Ureter (tissue), 1 donor: ENCODE data around the gene SLC9A3. TPM values are rescaled to one million over a fixed set of nuclear protein-coding genes. Genes with fewer than 3 reads are reported as not detected.

Source experiments
- DNase-seq: peaks from one replicate; pipeline ENCODE4 v3.0.0-alpha.2; 2020; ENCODE audit warnings: low spot score
- total RNA-seq: library from RNA; stranded (reverse); gene quantifications from one replicate; pipeline ENCODE4 v1.2.4, GENCODE V29; 2023
- donor health status: DM: yes; HTN: yes; CAD: no.

Gene SLC9A3
- total RNA-seq, 1 donor from 2014 or later, result 1.1 TPM

- no peak for DNase-seq
Observed at GRCh38 chr5:443239-444151, 80.8 kb downstream of the SLC9A3 start.

- peak; percentile 74 for DNase-seq
Observed at GRCh38 chr5:442335-443238, 81.7 kb downstream of the SLC9A3 start, which contains the start of gene EXOC3. TSS of gene EXOC3 (plus strand) at chr5:443176. CDS start at chr5:446206, 3,030 bp downstream.

GRCh38 chr5:441996-442334 lies 82.3 kb downstream of the SLC9A3 start:
- DNase-seq, result no peak

DNA sequence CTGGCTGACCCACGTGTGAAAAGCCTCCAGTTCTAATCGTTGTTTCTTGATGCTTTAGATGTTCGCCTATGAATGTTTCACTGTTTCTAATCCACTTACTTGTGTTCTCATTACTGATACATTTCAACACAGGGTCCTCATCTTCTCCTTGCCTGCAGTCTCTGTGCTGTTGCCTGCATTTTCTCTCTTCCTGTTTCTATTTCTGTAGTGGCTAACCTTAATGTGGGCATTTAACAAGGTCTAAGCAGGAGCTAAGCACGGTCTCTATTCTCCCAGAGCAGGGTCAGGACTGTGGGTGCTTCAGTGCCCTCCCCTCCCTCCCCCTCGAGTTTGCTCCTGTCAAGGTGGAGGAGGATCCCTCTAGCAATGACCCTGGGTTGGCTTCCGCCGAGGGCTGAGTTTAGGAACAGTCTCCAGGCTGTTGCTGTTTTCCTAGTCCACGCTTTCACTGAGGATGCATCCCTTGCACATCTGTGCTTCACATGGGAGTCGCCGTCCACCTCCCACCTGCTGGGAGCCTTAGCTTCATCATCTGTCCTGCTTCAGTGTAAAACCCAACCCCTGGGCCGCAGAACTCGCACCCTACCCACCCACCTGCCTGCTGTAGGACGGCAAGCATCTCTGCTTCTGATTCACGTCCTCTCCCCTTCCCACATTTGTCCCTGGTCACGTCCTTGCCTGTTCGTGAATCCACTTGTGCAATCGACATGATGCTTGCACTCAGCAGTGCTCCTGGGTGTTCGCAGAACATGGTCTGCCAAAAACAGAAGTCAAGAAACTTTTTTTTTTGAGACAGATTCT lies 83.6 kb downstream of the SLC9A3 start:
- DNase-seq, result no peak

DNA sequence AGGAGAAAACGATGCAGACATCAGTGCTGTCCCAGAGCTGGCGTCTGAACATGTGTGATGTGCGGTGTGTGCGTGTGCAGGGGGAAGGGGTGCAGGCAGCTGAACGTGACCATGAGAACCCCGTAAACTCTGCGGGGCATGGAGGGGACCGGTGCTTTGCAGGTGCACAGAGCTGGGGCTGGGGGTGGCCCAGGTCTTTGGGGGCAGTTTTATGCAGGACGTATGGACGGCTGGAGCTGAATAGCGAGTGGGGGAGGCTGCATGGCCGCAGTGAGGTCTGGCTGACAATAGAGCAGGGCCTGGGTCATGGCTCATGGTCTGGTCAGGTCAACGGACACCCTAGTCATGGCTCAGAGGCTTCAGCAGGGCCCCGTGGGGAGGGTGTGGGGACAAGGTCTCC lies 84.6 kb downstream of the SLC9A3 start:
- no peak for DNase-seq

DNA sequence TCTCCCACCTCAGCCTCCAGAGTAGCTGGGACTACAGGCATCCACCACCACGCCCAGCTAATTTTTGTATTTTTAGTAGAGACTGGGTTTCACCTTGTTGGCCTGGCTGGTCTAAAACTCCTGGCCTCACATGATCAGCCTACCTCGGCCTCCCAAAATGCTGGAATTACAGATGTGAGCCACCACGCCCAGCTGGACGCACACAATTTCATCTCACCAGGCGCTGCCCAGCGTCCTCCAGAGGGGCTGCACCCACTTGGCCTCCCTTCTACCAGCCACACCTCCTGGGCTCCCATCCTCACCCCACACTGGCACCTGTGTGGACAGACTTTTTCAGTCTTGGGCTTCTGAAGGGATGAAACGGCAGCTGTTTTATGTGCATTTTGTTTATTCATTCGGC lies 85.1 kb downstream of the SLC9A3 start:
- DNase-seq, result no peak

DNA sequence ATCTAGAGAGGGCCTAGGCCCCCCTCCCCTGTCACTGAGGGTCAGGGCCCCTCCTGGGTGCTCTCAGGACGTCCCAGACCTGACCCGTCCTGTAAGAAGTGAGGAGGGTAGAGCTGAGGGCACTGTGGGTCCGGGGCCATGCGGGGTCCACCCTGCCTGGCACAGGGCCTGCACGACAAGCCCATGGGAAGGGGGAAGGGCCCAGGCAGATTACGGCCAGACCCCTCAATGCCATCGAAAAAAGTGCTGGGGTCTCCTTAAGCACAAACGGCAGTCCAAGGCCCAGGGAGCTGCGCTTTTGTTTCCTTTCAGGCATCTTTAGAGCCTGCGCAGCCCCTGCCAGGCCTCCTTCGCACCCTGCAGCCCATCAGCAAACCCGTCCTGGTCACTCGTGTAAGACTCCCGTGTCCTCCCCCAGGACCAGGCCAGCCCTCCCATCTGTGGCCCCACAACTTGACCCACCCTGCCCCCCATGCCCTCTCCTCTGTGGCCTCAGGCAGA lies 85.7 kb downstream of the SLC9A3 start:
- no peak for DNase-seq

DNA sequence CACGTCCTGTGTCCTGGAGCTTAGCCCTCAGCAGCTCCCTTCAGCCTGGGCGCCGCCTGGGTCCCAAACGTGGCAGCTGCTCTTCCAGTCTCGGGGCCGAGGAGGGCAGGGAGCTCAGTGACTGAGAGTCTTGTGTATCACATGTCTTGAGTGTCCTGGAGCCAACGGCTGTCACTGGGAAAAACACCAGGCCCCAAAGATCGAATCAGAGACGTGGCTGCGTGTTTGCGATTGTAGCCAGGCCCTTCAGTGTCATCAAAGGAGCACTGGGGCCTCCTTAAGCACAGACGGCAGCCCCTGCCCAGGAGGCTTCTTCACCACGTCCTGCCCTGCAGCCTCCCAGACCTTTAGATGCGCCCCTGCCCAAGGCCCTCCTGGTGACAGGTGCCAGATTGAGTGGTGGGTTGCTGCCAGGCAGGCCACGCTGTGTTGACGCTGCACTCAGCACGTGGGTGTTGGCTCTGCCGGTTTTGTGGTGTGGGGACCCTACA lies 86.9 kb downstream of the SLC9A3 start:
- no peak for DNase-seq

GRCh38 chr5:436641-436975 lies 87.6 kb downstream of the SLC9A3 start:
- no peak for DNase-seq

DNA sequence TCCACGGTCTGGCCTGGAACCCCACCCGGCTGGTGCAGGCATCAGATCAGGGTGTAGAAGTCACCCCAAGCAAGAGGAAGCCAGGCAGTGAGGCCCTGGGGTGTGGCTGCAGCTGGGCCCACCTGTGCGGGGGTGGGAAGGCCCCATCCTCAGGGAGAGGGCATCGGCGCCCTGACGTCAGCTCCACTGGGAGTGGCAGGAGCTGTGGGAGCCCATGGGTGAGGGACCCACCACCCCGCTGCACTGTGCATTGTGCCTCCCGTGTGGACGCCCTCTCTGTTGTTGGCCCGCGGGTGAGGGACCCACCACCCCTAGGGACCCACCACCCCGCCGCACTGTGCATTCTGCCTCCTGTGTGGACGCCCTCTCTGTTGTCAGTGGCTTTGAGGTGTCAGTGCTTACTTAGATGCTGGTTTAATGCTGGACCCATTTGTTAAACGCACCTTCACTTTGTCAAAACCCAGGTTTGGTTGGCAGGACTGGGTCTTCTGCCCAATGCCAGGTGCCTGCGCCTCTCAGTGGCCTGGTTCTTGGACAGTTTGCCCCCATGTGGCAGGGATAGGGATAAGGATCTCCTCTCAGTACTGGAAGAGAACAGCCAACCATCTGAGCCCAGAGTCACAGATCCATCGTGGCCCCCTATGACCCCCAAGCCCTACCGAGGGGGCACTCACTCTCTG lies 88.1 kb downstream of the SLC9A3 start:
- DNase-seq, result no peak

DNA sequence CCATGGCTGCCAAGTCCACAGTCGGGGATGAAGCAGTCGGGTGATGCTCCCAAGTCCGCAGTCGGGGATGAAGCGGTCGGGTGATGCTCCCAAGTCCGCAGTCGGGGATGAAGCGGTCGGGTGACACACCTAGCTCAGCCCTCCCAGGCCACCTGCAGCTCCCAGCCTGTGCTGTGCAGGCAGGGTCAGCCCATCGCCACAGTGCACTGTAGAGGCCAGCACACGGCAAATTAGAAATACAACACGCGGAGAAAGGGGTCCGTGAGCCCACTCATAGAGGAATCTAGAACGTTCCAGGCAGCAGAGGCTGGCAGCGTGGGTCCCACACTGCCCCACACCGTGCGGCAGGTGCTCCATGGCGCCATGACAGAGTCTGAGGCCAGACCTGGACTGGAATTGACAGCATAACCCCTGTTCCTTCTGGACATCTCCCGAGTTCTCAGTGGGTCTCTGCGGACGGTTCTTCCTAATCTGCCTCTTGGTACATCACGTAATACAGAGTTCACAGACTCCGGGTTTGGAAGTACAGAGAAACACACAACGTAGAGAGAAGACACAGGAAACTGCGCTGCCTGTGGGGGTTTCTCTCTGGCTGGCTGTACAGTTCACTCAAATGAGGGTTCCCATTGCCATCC lies 89.0 kb downstream of the SLC9A3 start:
- DNase-seq, result no peak

DNA sequence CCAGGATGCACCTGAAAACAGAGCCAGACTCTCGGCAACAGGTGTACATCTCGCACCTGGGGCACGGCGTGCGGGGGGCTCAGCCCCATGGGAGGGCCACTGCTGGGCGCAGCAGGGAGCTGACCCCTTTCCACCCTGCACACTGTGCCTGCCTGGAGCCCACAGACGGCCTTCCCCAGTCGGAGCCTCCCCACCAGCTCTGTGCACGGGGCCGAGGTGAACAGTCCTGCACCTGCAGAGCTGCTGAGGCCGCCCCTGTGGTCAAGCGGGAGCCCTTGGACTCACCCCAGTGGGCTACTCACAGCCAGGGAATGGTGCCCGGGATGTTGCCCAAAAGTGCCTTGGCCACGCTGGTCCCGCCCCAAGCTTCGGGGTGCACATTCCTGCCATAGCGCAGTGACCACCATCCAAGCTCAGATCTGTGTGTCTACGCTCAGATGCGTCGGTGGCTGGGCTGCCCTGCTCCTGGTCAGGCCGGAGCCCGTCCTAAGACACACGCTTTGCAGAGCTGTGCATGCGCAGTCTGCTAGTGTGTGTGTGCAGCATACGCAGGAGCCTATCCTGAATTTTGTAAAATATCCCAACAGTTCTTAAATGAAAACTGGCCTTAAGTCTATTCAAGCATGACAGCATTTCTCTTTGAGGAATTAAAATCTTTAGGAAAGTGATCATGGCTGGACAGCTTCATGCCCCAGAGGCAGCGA lies 89.7 kb downstream of the SLC9A3 start:
- no peak for DNase-seq

DNA sequence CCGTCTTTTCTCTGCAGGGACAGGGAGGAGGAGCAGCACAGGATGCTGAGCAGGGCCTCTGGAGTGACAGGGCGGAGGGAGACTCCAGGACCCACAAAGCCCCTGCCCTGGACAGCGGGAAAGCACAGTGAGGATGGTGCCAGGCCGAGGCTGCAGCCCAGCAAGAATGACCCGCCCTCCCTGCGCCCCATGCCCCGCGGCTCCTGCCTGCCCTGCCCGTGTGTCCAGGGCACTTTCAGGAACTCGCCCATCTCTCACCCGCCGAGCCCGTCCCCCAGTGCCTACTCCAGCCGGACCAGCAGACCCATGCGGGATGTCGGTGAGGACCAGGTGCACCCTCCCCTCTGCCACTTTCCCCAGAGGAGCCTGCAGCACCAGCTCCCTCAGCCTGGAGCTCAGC lies 90.4 kb downstream of the SLC9A3 start:
- DNase-seq, result no peak

DNA sequence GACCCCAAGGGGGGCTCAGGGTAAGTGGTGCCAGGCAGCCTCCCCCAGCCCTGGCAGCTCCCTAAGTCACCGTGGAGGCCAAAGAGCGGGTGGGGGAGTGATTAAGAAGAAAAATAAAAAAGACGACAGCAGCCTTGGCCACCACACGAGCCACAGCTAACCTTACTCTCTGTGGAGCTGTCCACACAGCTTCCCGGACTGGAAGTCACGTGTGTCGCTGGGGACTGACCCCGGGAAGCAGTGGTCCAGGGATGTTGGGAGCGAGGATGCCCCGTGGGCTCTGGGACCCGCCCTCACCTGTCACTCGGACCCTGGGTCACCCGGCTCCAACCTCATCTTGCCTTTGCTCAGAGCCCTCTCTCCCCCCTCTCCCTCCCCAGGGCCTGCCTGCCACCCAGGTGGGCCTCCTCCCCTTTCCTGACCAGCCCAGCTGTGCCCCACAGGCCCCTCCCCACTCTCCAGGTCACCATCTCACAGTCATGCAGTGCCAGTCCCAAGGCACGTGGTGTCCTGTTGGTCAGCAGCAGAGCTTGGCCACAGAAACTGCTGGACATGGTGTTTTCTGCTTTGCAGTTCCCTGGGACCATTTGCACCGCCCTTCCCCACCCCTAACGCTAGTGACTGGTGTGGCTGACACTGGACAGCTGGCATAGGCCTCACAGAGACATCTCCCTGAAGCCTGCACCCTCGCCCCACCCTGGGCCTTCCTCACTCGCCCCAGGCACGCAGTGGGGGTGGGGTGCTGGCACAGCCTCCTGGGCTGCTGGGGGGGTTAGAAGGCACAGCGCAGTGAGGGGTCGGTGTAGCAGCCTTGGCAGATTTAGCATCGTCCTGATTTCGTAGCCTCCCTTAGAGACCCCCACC lies 91.1 kb downstream of the SLC9A3 start:
- no peak for DNase-seq

- DNase-seq, result no peak
Observed at GRCh38 chr5:432201-432927, 91.9 kb downstream of the SLC9A3 start.

- DNase-seq, result no peak
Observed at GRCh38 chr5:431711-432050, 92.6 kb downstream of the SLC9A3 start.

DNA sequence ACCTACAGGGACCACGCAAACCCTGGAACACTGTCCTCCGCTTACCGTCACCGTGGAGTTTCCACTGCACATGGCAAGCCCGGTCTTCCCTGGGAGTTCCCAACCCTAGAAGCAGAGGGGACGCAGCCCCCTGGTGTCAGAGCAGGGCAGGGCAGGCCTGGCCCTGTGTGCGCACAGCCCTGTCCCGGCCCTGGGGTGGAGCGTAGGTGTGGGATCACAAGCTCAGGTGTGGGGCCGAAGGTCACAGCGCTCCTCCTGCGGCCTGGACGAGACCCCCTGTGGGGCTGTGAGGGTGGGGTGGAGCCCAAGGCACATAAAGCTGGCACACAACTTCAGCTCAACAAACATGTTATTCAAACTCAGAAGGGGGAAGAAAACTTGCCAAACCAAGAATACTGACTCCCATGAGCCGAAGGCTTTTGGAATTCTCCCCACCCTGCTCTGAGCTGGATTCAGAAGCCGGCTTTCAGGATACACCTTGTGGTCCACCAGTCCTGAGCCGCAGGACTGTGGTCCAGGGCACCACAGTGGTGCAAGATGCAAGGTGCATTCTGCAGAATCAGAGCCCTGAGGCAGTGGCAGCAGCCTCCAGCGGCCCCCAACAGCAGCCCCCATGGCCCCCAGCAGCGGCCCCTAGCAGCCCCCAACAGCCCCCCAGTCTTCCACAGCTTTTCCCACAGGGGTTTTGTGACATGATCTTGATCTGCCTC lies 93.1 kb downstream of the SLC9A3 start:
- no peak for DNase-seq
